K562 (cell line): ENCODE data around the gene MAPK8IP1. TPM values are rescaled to one million over a fixed set of nuclear protein-coding genes. Genes with fewer than 3 reads are reported as not detected.

Source experiments
- BRF2 ChIP-seq: IDR thresholded peaks from 3 replicates; pipeline ENCODE4 v1.6.1; 2011; ENCODE audit warnings: borderline replicate concordance, mild to moderate bottlenecking; ENCODE audit not compliant: insufficient read length, insufficient read depth
- CREBBP ChIP-seq: IDR thresholded peaks from one replicate; pipeline ENCODE4 v1.6.1; 2012; ENCODE audit warnings: low read depth, mild to moderate bottlenecking, control low read depth, inconsistent platforms, low read length
- CTBP1 ChIP-seq: fragments of 450-650 bp; IDR thresholded peaks from 2 replicates; pipeline ENCODE4 v1.6.1; 2016; ENCODE audit warnings: borderline replicate concordance
- E2F1 ChIP-seq: sonication (generic); formaldehyde crosslinking; IDR thresholded peaks from 2 replicates; pipeline ENCODE4 v1.8.1; 2023; ENCODE audit warnings: mild to moderate bottlenecking, missing genetic modification reagents, moderate library complexity
- ETV1 ChIP-seq: fragments of 450-650 bp; conservative IDR thresholded peaks from 2 replicates; pipeline ENCODE4 v1.6.1; 2016; ENCODE audit warnings: missing genetic modification characterization, control low read depth, low read depth, missing compliant biosample characterization
- IRF1 ChIP-seq: sonication (generic); formaldehyde crosslinking; IDR thresholded peaks from 2 replicates; pipeline ENCODE4 v1.8.0; 2022; ENCODE audit warnings: missing genetic modification reagents, mild to moderate bottlenecking, borderline replicate concordance
- NELFE ChIP-seq: IDR thresholded peaks from 2 replicates; pipeline ENCODE4 v1.6.1; 2011; ENCODE audit warnings: mild to moderate bottlenecking; ENCODE audit not compliant: insufficient read depth, insufficient read length
- PHF20 ChIP-seq: fragments of 450-650 bp; IDR thresholded peaks from 2 replicates; pipeline ENCODE4 v1.6.1; 2018; ENCODE audit not compliant: partially characterized antibody
- TAF7 ChIP-seq: fragments of 450-650 bp; IDR thresholded peaks from 2 replicates; pipeline ENCODE4 v1.6.1; 2016; ENCODE audit warnings: missing genetic modification characterization, missing compliant biosample characterization
- ZNF395 ChIP-seq: fragments of 200-800 bp; sonication (Bioruptor generic); IDR thresholded peaks from 2 replicates; pipeline ENCODE4 v1.6.1; 2017; ENCODE audit warnings: missing genetic modification characterization, missing compliant biosample characterization
- ZNF717 ChIP-seq: fragments of 250-450 bp; sonication (Bioruptor Pico); IDR thresholded peaks from 2 replicates; pipeline ENCODE4 v1.5.0; 2021
- ZNF764 ChIP-seq: fragments of 250-450 bp; sonication (Bioruptor Pico); IDR thresholded peaks from 2 replicates; pipeline ENCODE4 v1.4.0; 2020; ENCODE audit warnings: low read depth, mild to moderate bottlenecking, moderate library complexity
- polyA plus RNA-seq, 8 experiments: library from polyadenylated mRNA; depleted of rRNA in 4 of 8; stranded (reverse) in 5 of 8; unstranded in 3 of 8; fragments of >200 nt; fragmentation: Nextera tagmentation in 2 of 8; fragmentation: Illumina TruSeq in 1 of 8; extraction: Ambion mirVana in 2 of 8; extraction: Trizol in 1 of 8; gene quantifications; 2 replicates each; pipeline versions ENCODE4 v1.2.1 to v1.2.3, GENCODE V29; 2011 to 2014; ENCODE audit warnings: inconsistent platforms in 1 of 8, missing spikeins in 1 of 8
- total RNA-seq, 7 experiments: library from RNA; depleted of rRNA in 6 of 7; stranded (reverse); fragments of >200 nt in 6 of 7; fragmentation: Illumina TruSeq in 2 of 7; extraction: Trizol in 2 of 7; gene quantifications; 2 replicates each; pipeline versions ENCODE4 v1.2.1 to v1.2.3, GENCODE V29; 2011 to 2021; ENCODE audit warnings: low replicate concordance in 1 of 7
- TF ChIP-seq, protein P1 (sequence below): sonication (generic); formaldehyde crosslinking; IDR thresholded peaks from 2 replicates; pipeline ENCODE4 v1.8.0; 2023; ENCODE audit warnings: missing genetic modification reagents, mild to moderate bottlenecking, borderline replicate concordance
- TF ChIP-seq, protein P2 (sequence below), 2 experiments: fragments of 450-650 bp; conservative IDR thresholded peaks; 2 replicates each; pipeline ENCODE4 v1.6.1; 2017; ENCODE audit warnings: mild to moderate bottlenecking in 2 of 2, moderate library complexity in 2 of 2

Gene MAPK8IP1
- total and polyA plus RNA-seq, 9 of the 15 experiments (the other 6 are each of a cell fraction or from before 2014, with no cell fraction given) = 0.13 to 6.9 (median 2.5) TPM

DNA sequence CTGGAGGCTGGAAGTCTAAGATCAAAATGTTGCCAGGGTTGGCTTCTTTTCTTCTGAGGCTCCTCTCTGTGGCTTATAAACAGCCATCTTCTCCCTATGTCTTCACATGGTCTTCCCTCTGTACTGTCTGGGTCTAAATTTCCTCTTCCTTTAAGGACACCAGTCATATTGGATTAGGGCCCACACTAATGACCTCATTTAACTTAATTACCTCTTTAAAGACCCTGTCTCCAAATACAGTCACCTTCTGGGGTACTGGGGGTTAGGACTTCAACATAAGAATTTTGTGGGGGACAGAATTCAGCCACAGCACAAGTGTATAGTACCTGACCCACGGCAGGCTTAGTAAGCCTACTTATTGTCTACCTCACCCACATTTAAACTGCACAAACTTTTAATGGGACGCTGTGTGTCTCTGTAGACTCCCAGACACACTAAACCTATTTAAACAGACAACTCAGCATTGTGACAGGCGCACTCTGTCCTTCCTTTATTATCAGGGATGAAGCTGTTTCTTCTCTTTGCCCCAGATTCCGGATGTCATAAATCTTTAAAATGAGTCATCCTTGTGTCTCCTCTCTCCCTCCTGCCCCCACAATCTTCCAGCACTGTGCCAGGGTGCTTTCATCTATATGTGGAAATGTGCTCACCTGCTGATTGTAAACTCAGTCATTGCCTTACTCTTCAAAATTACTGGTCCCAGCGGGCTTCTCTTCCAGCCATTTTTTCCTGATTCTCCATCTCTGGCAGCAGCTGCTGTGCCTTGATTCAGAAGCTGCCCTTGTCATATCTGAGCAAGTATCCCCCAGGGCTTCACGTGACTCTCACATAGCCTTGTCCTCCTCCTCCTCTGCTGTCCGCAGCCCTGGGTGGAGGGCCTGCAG is 5.4 kb upstream of the MAPK8IP1 start (continued):
- TF ChIP-seq, protein P1, sequence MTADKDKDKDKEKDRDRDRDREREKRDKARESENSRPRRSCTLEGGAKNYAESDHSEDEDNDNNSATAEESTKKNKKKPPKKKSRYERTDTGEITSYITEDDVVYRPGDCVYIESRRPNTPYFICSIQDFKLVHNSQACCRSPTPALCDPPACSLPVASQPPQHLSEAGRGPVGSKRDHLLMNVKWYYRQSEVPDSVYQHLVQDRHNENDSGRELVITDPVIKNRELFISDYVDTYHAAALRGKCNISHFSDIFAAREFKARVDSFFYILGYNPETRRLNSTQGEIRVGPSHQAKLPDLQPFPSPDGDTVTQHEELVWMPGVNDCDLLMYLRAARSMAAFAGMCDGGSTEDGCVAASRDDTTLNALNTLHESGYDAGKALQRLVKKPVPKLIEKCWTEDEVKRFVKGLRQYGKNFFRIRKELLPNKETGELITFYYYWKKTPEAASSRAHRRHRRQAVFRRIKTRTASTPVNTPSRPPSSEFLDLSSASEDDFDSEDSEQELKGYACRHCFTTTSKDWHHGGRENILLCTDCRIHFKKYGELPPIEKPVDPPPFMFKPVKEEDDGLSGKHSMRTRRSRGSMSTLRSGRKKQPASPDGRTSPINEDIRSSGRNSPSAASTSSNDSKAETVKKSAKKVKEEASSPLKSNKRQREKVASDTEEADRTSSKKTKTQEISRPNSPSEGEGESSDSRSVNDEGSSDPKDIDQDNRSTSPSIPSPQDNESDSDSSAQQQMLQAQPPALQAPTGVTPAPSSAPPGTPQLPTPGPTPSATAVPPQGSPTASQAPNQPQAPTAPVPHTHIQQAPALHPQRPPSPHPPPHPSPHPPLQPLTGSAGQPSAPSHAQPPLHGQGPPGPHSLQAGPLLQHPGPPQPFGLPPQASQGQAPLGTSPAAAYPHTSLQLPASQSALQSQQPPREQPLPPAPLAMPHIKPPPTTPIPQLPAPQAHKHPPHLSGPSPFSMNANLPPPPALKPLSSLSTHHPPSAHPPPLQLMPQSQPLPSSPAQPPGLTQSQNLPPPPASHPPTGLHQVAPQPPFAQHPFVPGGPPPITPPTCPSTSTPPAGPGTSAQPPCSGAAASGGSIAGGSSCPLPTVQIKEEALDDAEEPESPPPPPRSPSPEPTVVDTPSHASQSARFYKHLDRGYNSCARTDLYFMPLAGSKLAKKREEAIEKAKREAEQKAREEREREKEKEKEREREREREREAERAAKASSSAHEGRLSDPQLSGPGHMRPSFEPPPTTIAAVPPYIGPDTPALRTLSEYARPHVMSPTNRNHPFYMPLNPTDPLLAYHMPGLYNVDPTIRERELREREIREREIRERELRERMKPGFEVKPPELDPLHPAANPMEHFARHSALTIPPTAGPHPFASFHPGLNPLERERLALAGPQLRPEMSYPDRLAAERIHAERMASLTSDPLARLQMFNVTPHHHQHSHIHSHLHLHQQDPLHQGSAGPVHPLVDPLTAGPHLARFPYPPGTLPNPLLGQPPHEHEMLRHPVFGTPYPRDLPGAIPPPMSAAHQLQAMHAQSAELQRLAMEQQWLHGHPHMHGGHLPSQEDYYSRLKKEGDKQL (CRISPR knock-in tag) = no peak
- TF ChIP-seq CTBP1 (peak; percentile 90), NELFE (no peak), BRF2 (no peak), ZNF764 (no peak), ETV1 (tag) (peak; percentile 96), TAF7 (no peak), ZNF717 (no peak), PHF20 (no peak), CREBBP (no peak), ZNF395 (CRISPR knock-in tag) (no peak), IRF1 (CRISPR knock-in tag) (no peak), E2F1 (CRISPR knock-in tag) (no peak)
- TF ChIP-seq, protein P2, sequence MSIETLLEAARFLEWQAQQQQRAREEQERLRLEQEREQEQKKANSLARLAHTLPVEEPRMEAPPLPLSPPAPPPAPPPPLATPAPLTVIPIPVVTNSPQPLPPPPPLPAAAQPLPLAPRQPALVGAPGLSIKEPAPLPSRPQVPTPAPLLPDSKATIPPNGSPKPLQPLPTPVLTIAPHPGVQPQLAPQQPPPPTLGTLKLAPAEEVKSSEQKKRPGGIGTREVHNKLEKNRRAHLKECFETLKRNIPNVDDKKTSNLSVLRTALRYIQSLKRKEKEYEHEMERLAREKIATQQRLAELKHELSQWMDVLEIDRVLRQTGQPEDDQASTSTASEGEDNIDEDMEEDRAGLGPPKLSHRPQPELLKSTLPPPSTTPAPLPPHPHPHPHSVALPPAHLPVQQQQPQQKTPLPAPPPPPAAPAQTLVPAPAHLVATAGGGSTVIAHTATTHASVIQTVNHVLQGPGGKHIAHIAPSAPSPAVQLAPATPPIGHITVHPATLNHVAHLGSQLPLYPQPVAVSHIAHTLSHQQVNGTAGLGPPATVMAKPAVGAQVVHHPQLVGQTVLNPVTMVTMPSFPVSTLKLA (conservative IDR thresholded peaks at IDR 0.05) = peak in 1 of 2 experiments; percentile 48; a peak in 1 of 4 replicates
